HepG2 (cell line): ENCODE data around the gene CALCB. TPM values are rescaled to one million over a fixed set of nuclear protein-coding genes. Genes with fewer than 3 reads are reported as not detected.

Experiments used
- ATAC-seq: fragments of 200-7000 bp; cut with Tn5 transposase; 3 replicates; pipeline ENCODE4 v1.9.1; 2020; ENCODE audit warnings: mild to moderate bottlenecking, moderate library complexity
- BruUV-seq: library from RNA; stranded (reverse); fragments of 400-500 nt; replicated peaks from 2 replicates; lab custom pipeline; 2021; lab: Mats Ljungman, UMichigan
- CTCF ChIA-PET: fragments of 300-600 bp; formaldehyde crosslinking; extraction: SDS; loops from one replicate; lab custom pipeline; 2021; ENCODE audit warnings: low total read pairs, inconsistent platforms, low intra/inter-chr PET ratio; lab: Yijun Ruan, JAX
- POLR2A ChIA-PET: fragments of 350-600 bp; sonication (Branson Sonifier 250); formaldehyde crosslinking; loops from one replicate; lab custom pipeline; 2020; ENCODE audit warnings: antibody characterized with exemption, inconsistent platforms; lab: Yijun Ruan, JAX
- DNase-seq: peaks from one replicate; pipeline ENCODE4 v3.0.0-alpha.2; 2015; ENCODE audit warnings: low spot score
- FAIRE-seq: peaks from 3 replicates; lab custom pipeline; 2011; peaks lifted over from hg19 to GRCh38; lab: Jason Lieb, UNC
- H2AFZ ChIP-seq: one replicate; pipeline ENCODE4 v1.6.1; 2011; ENCODE audit warnings: low read length, inconsistent platforms
- H3K27ac ChIP-seq: fragments of 300-600 bp; 3 replicates; pipeline ENCODE4 v1.8.0; 2011; ENCODE audit warnings: mixed run types, mild to moderate bottlenecking, mixed read lengths, low read length, inconsistent platforms; ENCODE audit not compliant: insufficient read depth; ENCODE audit errors: extremely low read length
- H3K27me3 ChIP-seq, 2 experiments: fragments of 200-600 bp in 1 of 2; 2 replicates in 1 of 2; 3 replicates in 1 of 2; pipeline versions ENCODE4 v1.6.0 to v1.8.0; 2011; ENCODE audit warnings: low read length in 2 of 2, mild to moderate bottlenecking in 2 of 2, moderate library complexity in 2 of 2, inconsistent platforms in 1 of 2; ENCODE audit not compliant: insufficient read depth in 2 of 2, control insufficient read depth in 1 of 2
- H3K36me3 ChIP-seq, 2 experiments: fragments of 200-600 bp in 1 of 2; replicated peaks in 1 of 2; 2 replicates in 1 of 2; 3 replicates in 1 of 2; pipeline versions ENCODE4 v1.5.1 to v1.8.0; 2011; ENCODE audit warnings: low read length in 2 of 2, inconsistent platforms in 1 of 2; ENCODE audit not compliant: insufficient read depth in 2 of 2, control insufficient read depth in 1 of 2
- H3K4me1 ChIP-seq: 2 replicates; pipeline ENCODE4 v1.5.1; 2012; ENCODE audit warnings: low read length, inconsistent platforms; ENCODE audit not compliant: insufficient read depth
- H3K4me2 ChIP-seq: 2 replicates; pipeline ENCODE4 v1.6.0; 2011; ENCODE audit warnings: low read depth, low read length, inconsistent platforms
- H3K4me3 ChIP-seq, 3 experiments: fragments of 200-600 bp in 1 of 3; sonication (generic), shearing (Covaris generic) in 1 of 3; replicated peaks in 1 of 3; 2 replicates each; pipeline ENCODE4 v1.5.1; 2011 to 2016; ENCODE audit warnings: low read length in 3 of 3, inconsistent platforms in 2 of 3, low read depth in 2 of 3, mild to moderate bottlenecking in 2 of 3, control low read depth in 1 of 3, mixed read lengths in 1 of 3; ENCODE audit not compliant: insufficient read depth in 1 of 3
- H3K79me2 ChIP-seq: one replicate; pipeline ENCODE4 v1.6.1; 2011; ENCODE audit warnings: low read length, inconsistent platforms; ENCODE audit not compliant: insufficient read depth
- H3K9ac ChIP-seq: 2 replicates; pipeline ENCODE4 v1.6.0; 2011; ENCODE audit warnings: mild to moderate bottlenecking, low read depth, low read length, inconsistent platforms; ENCODE audit not compliant: insufficient read depth
- H3K9me3 ChIP-seq: 2 replicates; pipeline ENCODE4 v1.5.1; 2012; ENCODE audit warnings: mild to moderate bottlenecking, low read length
- H4K20me1 ChIP-seq: 2 replicates; pipeline ENCODE4 v1.6.0; 2011; ENCODE audit warnings: inconsistent platforms, mild to moderate bottlenecking, low read length, moderate library complexity; ENCODE audit not compliant: insufficient read depth
- ARID2 ChIP-seq: sonication (generic); formaldehyde crosslinking; IDR thresholded peaks from 2 replicates; pipeline ENCODE4 v1.8.1; 2022; ENCODE audit warnings: mild to moderate bottlenecking, missing genetic modification reagents, borderline replicate concordance
- PITX1 ChIP-seq: sonication (generic); formaldehyde crosslinking; IDR thresholded peaks from 2 replicates; pipeline ENCODE4 v1.5.1; 2020; ENCODE audit warnings: mild to moderate bottlenecking, missing genetic modification reagents
- SMAD3 ChIP-seq: sonication (generic); formaldehyde crosslinking; IDR thresholded peaks from 2 replicates; pipeline ENCODE4 v1.4.0; 2020; ENCODE audit warnings: missing genetic modification reagents
- ZNF235 ChIP-seq: sonication (generic); formaldehyde crosslinking; IDR thresholded peaks from 2 replicates; pipeline ENCODE4 v1.8.1; 2023; ENCODE audit warnings: mild to moderate bottlenecking, missing genetic modification reagents, borderline replicate concordance
- ZNF30 ChIP-seq: sonication (generic); formaldehyde crosslinking; IDR thresholded peaks from 2 replicates; pipeline ENCODE4 v1.5.0; 2020; ENCODE audit warnings: mild to moderate bottlenecking, missing genetic modification reagents
- WGBS: methylation state at CpG from one replicate; pipeline ENCODE4 v1.1.6; 2017; ENCODE audit warnings: low lambda C conversion rate; 5-methylcytosine and 5-hydroxymethylcytosine counted together
- in situ Hi-C: cut with HindIII; loops from 2 replicates; pipeline ENCODE4 v1.10.0; 2017; ENCODE audit warnings: low pct_unique_long_range_greater_than_20kb; ENCODE audit not compliant: extremely low pct_ligation_motif_present
- intact Hi-C: fragments of 100-400 bp; cut with micrococcal nuclease; formaldehyde crosslinking; loops from one replicate; pipeline ENCODE4 v1.10.0; 2022; ENCODE audit not compliant: unreplicated experiment
- polyA plus RNA-seq, 8 experiments: library from polyadenylated mRNA; depleted of rRNA in 3 of 8; stranded (reverse) in 7 of 8; unstranded in 1 of 8; fragments of >200 nt; fragmentation: Illumina TruSeq in 4 of 8; extraction: Trizol in 4 of 8; gene quantifications; 2 replicates each; pipeline versions ENCODE4 v1.2.1 to v1.2.3, GENCODE V29; 2011 to 2016; ENCODE audit warnings: low read depth in 4 of 8, missing spikeins in 1 of 8, mixed read lengths in 1 of 8; ENCODE audit not compliant: insufficient read depth in 1 of 8
- total RNA-seq, 5 experiments: library from RNA; depleted of rRNA; stranded (reverse); fragments of >200 nt; fragmentation: Illumina TruSeq; extraction: Trizol; gene quantifications; 2 replicates each; pipeline ENCODE4 v1.2.3, GENCODE V29; 2016; ENCODE audit warnings: low read depth in 1 of 5
- TF ChIP-seq, protein P1 (sequence below): sonication (generic); formaldehyde crosslinking; IDR thresholded peaks from 2 replicates; pipeline ENCODE4 v1.4.0; 2020; ENCODE audit warnings: mild to moderate bottlenecking, missing genetic modification reagents, borderline replicate concordance

CALCB gene
- total and polyA plus RNA-seq, 2 of the 13 experiments (the other 11 are each of a cell fraction or from before 2014, with no cell fraction given) = not detected

DNA sequence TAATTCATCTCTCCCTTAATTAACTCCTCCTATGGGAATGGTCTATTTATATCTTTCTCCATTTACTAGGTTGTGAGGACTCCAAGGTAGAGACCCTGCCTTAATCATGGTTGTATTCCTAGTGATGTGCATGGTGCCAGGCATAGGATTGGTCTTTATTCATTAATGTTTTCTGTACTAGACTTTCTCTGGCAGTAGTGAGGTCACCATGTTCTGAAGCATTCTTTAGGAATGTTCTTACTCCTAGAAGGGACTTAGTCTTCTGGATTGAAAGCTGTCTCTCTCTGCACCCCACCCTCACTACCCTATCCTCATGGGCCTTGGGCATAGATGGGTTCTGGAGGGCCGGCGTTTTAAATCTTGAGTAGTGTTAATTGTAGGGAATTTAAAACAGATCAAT lies 30.8 kb downstream of the CALCB start:
- FAIRE-seq (no peak), ATAC-seq (no peak), DNase-seq (no peak)
- Histone ChIP-seq H3K27ac (no peak overlapping the region), H2AFZ (no peak overlapping the region), H3K27me3 (no peaks in the 10 kb centered on the region), H3K9me3 (no peaks in the 10 kb centered on the region), H3K36me3 (no peaks in the 10 kb centered on the region), H3K4me2 (no peak overlapping the region), H3K4me3 (no peak overlapping the region), H3K9ac (no peak overlapping the region), H3K4me1 (no peaks in the 10 kb centered on the region), H4K20me1 (no peaks in the 10 kb centered on the region), H3K79me2 (no peaks in the 10 kb centered on the region)
- no peak for TF ChIP-seq PITX1 (CRISPR knock-in tag)
- TF ChIP-seq, protein P1, sequence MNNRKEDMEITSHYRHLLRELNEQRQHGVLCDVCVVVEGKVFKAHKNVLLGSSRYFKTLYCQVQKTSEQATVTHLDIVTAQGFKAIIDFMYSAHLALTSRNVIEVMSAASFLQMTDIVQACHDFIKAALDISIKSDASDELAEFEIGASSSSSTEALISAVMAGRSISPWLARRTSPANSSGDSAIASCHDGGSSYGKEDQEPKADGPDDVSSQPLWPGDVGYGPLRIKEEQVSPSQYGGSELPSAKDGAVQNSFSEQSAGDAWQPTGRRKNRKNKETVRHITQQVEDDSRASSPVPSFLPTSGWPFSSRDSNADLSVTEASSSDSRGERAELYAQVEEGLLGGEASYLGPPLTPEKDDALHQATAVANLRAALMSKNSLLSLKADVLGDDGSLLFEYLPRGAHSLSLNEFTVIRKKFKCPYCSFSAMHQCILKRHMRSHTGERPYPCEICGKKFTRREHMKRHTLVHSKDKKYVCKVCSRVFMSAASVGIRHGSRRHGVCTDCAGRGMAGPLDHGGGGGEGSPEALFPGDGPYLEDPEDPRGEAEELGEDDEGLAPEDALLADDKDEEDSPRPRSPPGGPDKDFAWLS (CRISPR knock-in tag) = no peak
- no peak for TF ChIP-seq ARID2
- TF ChIP-seq ZNF235 (CRISPR knock-in tag) = no peak
- no peak for TF ChIP-seq SMAD3 (CRISPR knock-in tag)
- TF ChIP-seq ZNF30 = no peak
- intact Hi-C loops (loop anchor here (5.0 kb wide), 1 partner anchor 53 kb away; no protein-coding TSS in a partner anchor), in situ Hi-C loops (loop anchor here (5.0 kb wide), 1 partner anchor 103 kb away; no protein-coding TSS in a partner anchor)
- BruUV-seq = no TSS peak
- WGBS = 46% methylated on average over 2 of the region's 2 CpGs
- CTCF ChIA-PET = no interaction called here
- POLR2A ChIA-PET = no interaction called here
